Epidermal melanocyte (primary cell): ENCODE results near the gene CCDC82.
A peak's percentile ranks its signal among the peaks of the same experiment; 100 is the strongest.
"Not testable (repeated sequence)": the region's sequence is repeated elsewhere in the genome, so short reads cannot be mapped to it uniquely, and the experiment has no call there.

ENCODE experiments used
- DNase-seq: peaks from one replicate; pipeline ENCODE4 v3.0.0; 2011; ENCODE audit warnings: low spot score; ENCODE audit not compliant: insufficient read length

CCDC82 gene

DNA sequence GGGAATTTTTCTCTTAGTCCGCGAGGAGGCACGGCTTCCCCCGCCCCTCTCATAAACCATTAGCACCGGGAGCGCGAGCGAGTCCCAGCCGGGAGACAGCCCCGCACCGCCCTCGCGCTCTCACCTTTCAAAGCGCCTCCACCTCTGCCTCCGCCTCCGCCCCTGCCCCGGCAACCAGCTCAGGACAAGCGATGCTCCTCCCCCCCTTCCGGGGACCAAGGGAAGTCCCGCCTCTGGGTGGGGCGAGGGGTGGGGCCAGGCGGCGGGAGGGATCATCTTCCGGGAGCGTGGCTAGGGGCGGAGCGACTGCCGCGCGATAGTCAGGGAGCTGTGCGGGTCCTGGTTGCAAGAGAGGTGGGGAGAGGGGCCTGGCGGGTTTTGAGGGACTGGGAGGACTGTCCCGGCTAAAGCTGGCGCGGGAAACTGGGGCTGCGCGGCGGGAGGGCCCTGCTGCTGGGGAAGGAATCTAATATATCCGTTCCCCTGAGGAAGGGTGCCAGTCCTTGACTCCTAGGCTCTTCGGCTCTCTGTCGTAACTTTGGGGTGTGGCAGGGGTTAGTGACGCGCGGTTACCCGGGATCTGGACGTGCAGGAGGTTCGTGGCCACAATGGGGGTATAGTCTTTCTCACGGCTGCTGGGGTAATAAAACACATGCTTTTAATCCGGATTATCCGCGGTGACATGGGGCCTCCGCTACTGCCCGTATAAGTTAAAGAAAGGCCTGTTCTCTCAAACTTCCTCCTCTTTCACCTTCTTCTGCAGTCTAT, at the start of gene CCDC82, which contains the start of gene JRKL:
CCDC82 (minus strand) TSS at position 193 of the 768 bp plus-strand sequence. CDS start 5,165 bp downstream, outside the sequence.
JRKL (plus strand) TSS at position 294 of the 768 bp plus-strand sequence. CDS start 637 bp downstream, outside the sequence.
- DNase-seq: peak; percentile 93

DNA sequence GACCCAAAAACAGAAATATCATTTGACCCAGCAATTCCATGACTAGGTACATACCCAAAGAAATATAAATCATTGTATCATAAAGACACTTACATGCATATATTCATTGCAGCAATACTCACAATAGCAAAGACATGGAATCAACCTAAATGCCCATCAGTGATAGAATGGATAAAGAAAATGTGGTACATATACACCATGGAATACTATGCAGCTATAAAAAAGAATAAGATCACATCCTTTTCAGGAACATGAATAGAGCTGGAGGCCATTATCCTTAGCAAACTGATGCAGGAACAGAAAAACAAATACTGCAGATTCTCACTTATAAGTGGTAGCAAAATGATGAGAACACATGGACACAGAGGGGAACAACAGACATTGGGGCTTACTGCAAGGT, 42.9 kb upstream of the CCDC82 start:
- DNase-seq: not testable (repeated sequence)

DNA sequence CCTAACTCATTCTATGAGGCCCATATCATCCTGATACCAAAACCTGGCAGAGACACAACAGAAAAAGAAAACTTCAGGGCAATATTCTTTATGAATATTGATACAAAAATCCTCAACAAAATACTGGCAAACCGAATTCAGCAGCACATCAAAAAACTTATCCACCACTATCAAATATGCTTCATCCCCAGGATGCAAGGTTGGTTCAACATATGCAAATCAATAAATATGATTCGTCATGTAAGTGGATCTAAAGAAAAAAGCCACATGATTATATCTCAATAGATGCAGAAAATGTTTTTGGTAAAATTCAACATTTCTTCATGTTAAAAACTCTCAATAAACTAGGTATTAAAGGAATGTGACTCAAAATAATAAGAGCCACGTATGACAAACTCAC, 41.0 kb upstream of the CCDC82 start:
- DNase-seq: no peak

DNA sequence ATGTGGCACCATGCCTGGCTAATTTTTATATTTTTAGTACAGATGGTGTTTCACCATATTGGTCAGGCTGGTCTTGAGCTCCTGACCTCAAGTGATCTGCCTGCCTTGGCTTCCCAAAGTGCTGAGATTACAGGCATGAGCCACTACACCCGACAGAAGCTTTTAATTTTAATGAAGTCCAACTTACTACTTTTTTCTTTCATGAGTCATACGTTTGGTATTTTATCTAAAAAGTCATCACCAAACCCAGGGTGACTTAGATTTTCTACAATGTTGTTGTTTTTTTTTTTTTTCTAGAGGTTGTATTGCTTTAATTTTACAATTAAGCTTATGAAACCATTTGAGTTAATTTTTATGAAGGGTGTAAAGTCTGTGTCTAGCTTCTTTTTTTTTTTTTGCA, 35.0 kb upstream of the CCDC82 start:
- no peak for DNase-seq

DNA sequence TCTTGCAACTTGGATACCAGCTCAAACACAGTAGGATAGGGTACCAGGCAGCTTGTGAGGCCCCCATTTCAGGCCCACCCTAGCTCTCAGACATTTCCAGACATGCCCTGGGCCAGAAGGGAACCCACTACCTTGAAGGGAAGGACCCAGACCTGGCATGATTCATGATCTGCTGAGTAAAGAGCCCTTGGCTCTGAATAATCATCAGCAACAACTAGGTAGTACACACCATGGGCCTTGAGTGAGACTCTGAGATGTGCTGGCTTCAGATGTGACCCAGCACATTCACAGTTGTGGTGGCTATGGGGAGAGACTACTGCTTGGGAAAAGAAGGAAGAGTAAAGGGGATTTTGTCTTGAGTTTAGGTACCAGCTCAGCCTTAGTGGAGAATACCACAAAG, 23.7 kb upstream of the CCDC82 start:
- no peak for DNase-seq

DNA sequence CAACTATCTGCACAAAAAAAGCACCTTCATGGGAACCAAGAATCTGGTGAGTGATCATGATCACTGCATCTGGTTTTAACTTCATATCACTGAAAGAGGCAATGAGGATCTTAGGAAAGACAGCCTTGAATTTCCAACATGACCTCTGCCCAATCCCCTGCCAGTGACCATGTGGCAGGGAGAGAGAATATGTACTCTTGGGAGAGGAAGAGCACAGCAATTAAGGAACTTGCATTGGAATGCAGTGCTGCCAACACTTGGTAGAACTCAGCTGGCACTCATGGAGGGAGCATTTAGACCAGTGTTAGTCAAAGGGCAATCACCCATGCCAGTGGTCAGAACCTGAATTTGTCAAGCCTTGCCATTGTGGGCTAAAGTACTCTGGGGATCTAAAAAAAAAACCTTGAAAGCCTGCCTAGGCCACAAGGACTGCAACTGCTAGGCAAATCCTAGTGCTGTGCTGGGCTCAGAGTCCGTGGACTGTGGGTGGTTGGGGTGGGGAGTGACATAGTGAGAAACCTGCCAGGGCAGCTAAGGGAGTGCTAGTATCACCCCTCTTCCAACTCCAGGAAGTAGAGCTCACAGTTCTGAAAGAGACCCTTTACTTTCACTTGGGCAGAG, 23.2 kb upstream of the CCDC82 start:
- DNase-seq: no peak

DNA sequence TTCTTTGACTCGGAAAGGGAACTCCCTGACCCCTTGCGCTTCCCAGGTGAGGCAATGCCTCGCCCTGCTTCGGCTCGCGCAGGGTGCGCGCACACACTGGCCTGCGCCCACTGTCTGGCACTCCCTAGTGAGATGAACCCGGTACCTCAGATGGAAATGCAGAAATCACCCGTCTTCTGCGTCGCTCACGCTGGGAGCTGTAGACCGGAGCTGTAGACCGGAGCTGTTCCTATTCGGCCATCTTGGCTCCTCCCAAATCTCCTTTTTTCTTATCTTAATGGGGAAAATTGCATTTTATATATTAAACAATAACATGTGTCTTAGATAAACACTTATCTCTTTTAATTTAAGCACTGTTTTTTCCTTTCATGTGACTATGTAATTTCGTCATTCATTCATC, 21.7 kb upstream of the CCDC82 start:
- DNase-seq: not testable (repeated sequence)

DNA sequence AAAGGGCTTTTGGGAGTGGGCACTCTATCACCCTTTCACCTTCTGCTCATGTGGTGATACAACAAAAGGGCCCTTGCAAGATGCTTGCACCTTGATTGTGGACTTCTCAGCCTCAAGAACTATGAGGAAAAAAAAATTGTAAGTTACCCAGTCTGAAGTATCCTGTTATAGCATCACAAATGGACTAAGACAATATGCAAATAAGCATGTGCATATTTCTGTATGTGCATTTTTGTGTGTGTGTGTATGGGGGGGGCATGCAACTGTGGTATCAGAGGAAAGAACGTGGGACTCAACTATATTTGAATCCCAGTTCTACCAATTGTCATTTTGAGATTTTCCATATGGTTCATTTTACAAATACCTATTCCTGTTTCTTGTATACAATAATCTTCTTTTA, 11.0 kb upstream of the CCDC82 start:
- no peak for DNase-seq

DNA sequence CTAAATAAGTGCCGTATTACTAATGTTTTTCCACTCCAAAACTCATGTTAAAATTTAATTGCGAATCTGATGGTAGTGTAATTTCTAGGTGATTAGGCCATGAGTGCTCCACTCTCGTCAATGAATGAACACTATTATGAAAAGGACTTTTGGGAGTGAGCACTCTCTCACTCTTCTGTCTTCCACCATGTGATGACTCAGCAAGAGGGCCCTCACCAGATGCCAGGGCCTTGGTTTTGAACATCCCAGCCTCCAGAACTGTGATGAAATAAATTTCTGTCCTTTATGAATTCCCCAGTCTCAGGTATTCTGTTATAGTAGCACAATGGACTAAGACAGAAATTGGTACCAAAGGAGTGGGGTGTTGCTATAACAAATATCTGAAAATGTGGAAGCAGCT, 8.2 kb upstream of the CCDC82 start:
- no peak for DNase-seq

DNA sequence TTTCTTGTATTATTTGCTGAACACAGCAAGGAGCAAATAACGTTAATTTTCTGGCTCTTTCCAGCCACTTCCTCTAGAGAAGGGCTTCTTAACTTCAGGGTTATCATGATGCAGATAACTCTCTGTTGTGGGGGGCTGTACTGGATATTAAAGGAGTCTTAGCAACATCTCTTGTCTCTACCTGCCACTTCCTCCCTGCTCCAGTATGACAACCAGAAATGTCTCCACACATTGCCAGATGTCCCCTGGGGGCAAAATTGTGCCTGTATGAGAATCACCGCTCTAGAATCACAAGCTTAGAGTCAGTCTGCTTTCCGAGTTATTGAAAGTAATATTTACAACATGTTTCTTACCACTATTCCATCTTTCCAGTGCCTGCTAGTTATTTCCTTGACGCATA, 6.9 kb upstream of the CCDC82 start:
- no peak for DNase-seq

DNA sequence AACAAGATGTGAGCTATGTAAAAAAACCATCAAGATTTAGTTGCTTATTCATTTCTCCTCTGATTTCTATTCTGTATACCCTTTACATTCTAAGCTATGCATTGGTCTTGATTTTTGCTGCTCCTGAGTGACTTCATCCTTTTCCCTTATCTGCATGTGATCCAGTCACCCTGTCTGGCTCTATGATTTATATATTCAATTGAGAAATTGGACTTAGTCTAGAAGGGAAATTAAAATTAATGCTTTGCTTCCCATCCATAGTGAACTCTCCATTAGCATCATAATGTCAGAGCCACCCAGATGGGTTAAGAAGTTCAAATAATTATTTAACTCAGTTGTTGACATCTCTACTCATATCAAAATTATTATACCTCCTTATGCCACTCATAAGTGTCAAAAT, 5.1 kb upstream of the CCDC82 start:
- DNase-seq: no peak

DNA sequence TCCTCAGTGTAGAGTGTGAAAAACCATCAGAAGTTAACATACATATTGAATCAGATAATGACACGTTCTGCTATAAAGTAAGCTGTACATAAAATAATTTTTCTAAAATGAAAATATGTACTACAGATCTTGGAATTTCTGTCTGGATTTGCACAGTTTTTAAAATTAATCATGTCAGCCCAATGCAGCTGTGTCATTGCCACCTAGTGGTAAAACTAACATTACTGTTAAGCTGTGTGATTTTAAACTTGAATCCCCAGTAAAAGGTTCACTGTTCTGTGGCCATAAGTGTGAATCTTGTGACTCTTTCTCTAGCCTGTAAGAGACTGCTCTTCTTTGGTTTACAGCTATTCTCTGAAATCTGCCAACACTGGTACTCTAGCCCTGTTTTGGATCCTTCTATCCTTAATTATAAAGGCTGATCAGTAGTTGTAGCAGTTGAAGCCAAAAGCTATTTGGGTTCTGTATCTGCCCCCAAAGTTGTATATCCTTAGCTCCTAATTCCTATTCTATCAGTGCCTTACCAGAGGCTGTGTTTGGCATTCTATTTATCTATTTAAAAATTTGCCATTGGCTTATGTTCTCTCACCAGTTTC, 4.1 kb upstream of the CCDC82 start:
- DNase-seq: peak; percentile 21

DNA sequence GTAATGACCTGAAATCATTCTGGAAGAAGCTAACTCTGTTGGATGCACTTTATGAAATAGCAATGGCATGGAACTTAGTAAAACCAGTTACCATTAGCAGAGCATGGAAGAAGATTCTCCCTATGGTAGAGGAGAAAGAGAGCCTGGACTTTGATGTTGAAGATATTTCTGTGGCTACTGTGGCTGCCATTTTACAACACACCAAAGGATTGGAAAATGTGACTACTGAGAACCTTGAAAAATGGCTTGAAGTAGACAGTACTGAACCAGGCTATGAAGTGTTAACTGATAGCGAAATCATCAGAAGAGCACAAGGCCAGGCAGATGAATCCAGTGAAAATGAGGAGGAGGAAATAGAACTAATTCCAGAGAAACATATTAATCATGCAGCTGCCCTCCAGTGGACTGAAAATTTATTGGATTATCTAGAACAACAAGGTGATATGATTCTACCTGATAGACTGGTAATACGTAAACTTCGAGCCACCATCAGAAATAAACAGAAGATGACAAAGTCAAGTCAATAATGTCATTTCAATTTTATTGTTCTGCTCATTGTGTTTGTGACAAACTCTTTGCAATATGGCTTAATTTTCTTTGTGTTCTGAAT, 2.1 kb upstream of the CCDC82 start:
- DNase-seq: no peak

DNA sequence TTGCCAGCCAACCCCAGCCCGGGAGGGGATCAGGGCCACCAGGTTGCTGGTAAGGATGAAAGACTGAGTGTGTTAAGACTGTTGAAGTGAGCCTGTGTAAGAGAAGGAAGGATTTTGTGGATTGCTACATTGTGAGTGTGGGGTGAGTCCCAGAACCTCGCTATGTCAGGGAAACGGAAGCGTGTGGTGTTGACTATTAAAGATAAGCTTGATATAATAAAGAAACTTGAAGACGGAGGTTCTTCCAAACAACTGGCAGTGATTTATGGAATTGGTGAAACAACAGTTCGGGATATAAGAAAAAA, 728 bp upstream of the CCDC82 start:
- DNase-seq: no peak

DNA sequence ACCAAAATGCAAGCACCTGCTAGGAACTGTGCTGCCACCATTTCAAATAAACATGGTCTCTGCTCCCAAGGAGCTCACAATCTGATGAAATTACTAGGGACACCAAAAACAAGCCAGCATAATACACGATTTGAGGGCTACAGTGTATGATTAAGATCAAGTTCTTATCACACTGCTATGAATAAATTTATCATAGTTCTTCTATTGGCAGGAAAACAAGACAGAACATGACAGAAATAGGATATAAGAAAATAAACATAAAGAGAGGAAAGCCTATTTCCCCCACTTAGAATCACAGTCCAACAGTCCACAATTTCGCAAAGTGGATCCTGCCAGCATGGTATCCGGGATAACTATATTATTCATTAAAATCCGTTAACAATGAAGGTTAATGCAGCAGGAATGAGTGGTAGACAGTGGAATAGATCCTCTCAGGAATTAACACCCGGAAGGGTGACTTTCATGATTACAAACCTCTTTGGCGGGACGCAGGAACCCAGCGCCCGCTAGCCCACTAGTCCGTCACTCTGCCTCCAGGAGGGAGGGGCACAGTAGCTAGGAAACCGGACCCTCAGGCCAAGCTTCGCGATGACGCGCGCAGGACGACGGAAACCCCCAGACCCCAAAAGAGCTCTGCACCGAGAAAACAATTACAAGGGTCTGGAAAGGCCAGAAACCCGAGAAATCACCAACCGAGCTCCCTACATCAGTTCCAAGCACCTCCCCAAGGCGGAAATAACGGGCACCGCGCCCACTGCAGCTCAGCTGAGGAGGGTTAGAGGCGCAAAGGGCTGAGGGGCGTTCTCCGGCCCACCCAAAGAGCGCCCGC, 607 bp downstream of the CCDC82 start:
- DNase-seq: peak; percentile 16

DNA sequence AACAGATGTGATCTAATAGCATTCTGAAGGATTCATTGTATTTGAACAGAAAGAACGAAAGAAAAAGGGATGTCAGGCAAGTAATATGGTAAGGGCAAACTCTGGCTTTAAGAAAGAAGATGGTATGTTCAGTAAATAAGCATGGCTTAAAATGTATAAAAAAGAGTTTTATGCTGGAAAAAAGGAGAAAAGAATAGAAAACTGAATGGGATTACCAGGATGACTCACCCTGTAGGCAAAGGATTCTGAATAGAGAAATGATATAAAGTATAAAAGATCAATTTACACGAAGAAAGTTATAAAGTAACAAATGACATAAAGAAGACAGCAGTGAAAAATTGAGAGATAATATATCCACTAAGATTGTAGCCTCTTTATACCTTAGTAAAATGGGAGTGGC, 4.5 kb downstream of the CCDC82 start:
- no peak for DNase-seq

DNA sequence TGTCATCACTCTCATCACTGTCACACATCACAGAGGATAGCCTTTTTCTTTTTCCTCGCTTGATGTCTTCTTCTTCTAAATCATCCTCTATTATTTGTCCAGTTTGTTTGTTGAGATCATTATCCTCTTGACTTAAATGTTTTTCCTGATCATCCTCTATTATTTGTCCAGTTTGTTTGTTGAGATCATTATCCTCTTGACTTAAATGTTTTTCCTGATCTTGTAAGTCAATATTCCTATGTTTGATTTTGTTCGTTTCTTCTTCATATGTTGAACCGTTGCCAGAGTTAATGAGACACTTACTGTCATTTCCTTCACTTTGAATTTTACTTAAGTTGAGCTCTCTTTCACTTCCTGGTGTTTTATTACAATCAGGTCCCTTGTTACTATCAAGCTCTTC, 5.6 kb downstream of the CCDC82 start:
- no peak for DNase-seq

DNA sequence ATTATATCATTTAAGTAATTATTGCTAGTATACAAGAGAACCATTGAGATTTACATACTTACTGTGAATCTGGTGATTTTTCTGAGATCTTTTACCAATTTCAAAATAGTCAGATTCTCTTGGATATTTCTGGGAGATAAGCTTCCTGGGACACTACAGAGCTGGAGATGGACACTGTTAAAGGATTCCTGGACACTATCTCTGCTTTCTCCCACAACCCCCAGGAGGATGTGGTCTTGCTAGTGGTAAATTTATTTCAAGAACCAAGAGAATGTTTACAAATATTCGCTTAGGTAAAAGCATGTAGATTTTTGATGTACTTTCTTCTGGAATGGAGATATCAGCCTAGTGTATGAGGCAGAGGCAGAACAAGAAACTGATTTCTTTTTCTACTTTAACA, 12.9 kb downstream of the CCDC82 start:
- DNase-seq: no peak

DNA sequence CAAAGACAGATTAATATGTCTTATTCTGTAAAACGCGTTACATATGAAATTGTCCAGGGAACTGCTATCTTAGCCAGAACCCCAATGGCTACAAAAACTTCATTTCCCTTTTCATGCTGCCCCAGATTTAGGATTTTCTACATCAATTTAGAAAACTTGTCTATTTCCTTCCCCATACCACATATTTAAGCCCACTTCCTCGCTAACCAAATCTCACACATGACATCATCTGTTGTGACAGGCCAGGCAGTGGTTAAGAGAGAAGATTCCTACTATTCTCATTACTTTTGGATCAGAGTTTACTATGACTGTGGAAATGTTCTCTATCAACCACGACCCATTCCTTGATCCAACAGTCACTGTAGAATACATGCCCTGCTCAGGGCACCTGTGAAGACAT, 15.9 kb downstream of the CCDC82 start:
- no peak for DNase-seq

DNA sequence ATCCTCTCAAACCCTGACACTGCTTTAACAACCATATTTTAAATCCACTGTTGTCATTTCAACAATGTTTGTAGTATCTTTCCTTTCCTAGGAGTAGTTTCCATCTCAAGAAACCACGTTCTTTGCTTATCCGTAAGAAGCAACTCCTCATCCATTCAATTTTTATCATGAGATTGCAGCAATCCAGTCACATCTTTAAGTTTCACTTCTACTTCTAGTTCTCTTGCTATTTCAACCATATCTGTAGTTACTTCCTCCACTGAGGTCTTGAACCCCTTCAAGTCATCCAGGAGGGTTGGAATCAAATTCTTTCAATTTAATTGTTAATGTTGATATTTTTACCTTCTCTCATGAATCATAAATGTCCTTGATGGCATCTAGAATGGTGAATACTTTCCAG, 22.4 kb downstream of the CCDC82 start:
- DNase-seq: no peak

DNA sequence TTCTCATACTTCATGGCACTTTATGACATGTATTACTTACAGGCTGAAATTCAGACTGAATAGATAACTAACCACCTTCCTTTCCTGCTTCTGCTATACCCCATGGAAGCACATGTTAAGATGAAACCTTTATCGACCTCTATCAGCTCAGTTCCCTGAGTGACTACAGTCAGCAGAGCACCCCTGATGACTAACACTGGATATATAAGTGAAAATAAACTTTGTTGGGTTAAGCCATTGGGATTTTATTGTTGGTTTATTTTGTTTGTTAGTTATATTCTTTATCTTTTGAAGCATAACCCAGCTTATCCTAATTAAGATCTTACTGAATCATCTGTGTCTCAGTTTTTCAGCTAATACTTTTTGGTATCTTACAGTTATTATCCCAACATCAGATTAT, 23.7 kb downstream of the CCDC82 start:
- no peak for DNase-seq

DNA sequence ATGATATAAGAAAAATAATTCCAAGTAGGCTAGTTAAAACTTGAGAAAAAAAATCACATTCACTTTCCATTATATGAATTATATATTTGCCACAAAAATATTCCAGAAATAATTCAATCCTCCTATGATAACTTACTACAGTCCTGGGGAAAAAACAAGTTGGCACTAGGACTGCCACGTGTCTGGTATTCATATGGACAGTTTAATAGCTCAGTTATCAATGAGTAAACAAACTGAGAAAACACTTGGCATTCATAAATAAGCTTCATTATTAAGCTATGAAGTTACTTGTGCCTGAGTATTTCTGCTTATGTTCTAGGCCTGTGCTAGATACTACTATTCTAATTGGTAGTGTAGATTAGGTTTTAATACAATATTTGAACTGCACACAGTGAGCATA, 24.2 kb downstream of the CCDC82 start:
- no peak for DNase-seq
